OCI-LY3 (cell line): Measurements from ENCODE around the gene ZNF275.

Source experiments
- EZH2phosphoT487 ChIP-seq: fragments of 200-600 bp; shearing (Covaris generic); IDR thresholded peaks from 2 replicates; pipeline ENCODE4 v1.6.1; 2018; ENCODE audit warnings: antibody characterized with exemption, mixed run types, low read depth
- TF ChIP-seq, protein P1 (sequence below): fragments of 200-600, 300-600 bp; sonication (generic); IDR thresholded peaks from 2 replicates; pipeline ENCODE4 v1.5.1; 2014; ENCODE audit warnings: antibody characterized with exemption, low read length, low read depth

DNA sequence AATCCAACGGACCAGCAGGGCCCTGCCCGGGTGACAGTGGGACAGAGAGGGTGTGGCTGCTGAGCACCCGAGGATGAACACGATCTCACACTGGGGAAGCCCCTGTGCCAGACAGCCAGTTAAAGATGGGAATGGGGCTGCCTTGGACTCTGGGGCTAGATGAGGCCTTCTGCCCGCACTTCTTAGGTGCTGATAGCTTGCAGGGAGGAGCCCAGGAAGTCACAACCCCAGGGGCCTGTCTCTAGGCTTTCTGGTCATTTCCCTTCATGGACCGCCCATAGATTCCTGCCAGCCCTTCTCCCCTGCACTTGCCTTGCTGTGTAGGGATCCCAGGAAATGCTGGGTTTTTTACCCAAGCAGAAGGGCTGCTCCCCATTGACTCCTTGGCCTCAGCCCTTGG lies 6.2 kb downstream of the ZNF275 start:
- TF ChIP-seq, protein P1, sequence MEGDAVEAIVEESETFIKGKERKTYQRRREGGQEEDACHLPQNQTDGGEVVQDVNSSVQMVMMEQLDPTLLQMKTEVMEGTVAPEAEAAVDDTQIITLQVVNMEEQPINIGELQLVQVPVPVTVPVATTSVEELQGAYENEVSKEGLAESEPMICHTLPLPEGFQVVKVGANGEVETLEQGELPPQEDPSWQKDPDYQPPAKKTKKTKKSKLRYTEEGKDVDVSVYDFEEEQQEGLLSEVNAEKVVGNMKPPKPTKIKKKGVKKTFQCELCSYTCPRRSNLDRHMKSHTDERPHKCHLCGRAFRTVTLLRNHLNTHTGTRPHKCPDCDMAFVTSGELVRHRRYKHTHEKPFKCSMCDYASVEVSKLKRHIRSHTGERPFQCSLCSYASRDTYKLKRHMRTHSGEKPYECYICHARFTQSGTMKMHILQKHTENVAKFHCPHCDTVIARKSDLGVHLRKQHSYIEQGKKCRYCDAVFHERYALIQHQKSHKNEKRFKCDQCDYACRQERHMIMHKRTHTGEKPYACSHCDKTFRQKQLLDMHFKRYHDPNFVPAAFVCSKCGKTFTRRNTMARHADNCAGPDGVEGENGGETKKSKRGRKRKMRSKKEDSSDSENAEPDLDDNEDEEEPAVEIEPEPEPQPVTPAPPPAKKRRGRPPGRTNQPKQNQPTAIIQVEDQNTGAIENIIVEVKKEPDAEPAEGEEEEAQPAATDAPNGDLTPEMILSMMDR = no peak
- TF ChIP-seq EZH2phosphoT487 = no peak
